HepG2 (cell line): Measurements from ENCODE around the gene LZTR1. TPM values are rescaled to one million over a fixed set of nuclear protein-coding genes. Genes with fewer than 3 reads are reported as not detected.
A peak's percentile ranks its signal among the peaks of the same experiment; 100 is the strongest.

Experiments
- ATM ChIP-seq: fragments of 450-650 bp; IDR thresholded peaks from 2 replicates; pipeline ENCODE4 v1.7.1; 2017; ENCODE audit warnings: mild to moderate bottlenecking, borderline replicate concordance
- CHD2 ChIP-seq: IDR thresholded peaks from 2 replicates; pipeline ENCODE4 v1.6.1; 2011; ENCODE audit warnings: low read depth, low read length, improper control_type of control experiment
- GABPB1 ChIP-seq: IDR thresholded peaks from 2 replicates; pipeline ENCODE4 v1.6.1; 2016; ENCODE audit warnings: mild to moderate bottlenecking, missing genetic modification reagents, moderate library complexity, missing compliant biosample characterization
- HNRNPLL ChIP-seq: fragments of 200-400 bp; formaldehyde crosslinking; IDR thresholded peaks from 2 replicates; pipeline ENCODE4 v1.6.1; 2017; ENCODE audit warnings: mild to moderate bottlenecking, low read depth, low read length; ENCODE audit not compliant: poor library complexity, severe bottlenecking
- KDM2A ChIP-seq: sonication (generic); formaldehyde crosslinking; IDR thresholded peaks from 2 replicates; pipeline ENCODE4 v1.4.0; 2020; ENCODE audit warnings: low read depth, missing genetic modification reagents, borderline replicate concordance
- MZF1 ChIP-seq: sonication (generic); formaldehyde crosslinking; IDR thresholded peaks from 2 replicates; pipeline ENCODE4 v1.8.1; 2023; ENCODE audit warnings: mild to moderate bottlenecking, missing genetic modification reagents, borderline replicate concordance
- NFYC ChIP-seq: IDR thresholded peaks from 2 replicates; pipeline ENCODE4 v1.6.1; 2016; ENCODE audit warnings: missing genetic modification reagents, missing compliant biosample characterization
- PBX2 ChIP-seq: IDR thresholded peaks from 2 replicates; pipeline ENCODE4 v1.6.1; 2016; ENCODE audit warnings: control low read depth
- POGZ ChIP-seq: sonication (generic); formaldehyde crosslinking; IDR thresholded peaks from 2 replicates; pipeline ENCODE4 v1.4.0; 2020; ENCODE audit warnings: mild to moderate bottlenecking, missing genetic modification reagents
- RBM22 ChIP-seq: fragments of 200-400 bp; formaldehyde crosslinking; optimal IDR thresholded peaks from 2 replicates; pipeline ENCODE3; 2017; ENCODE audit warnings: mild to moderate bottlenecking, low read length, moderate library complexity
- RFX3 ChIP-seq: IDR thresholded peaks from 2 replicates; pipeline ENCODE4 v1.6.1; 2016; ENCODE audit warnings: missing biosample characterization, missing genetic modification reagents
- RFX5 ChIP-seq: IDR thresholded peaks from 2 replicates; pipeline ENCODE4 v1.6.1; 2011; ENCODE audit warnings: low read depth, low read length, improper control_type of control experiment
- RXRA ChIP-seq: sonication (generic); formaldehyde crosslinking; IDR thresholded peaks from 2 replicates; pipeline ENCODE4 v1.5.1; 2020; ENCODE audit warnings: missing genetic modification reagents
- SIN3A ChIP-seq: IDR thresholded peaks from 2 replicates; pipeline ENCODE4 v1.6.1; 2011; ENCODE audit warnings: low read depth, mild to moderate bottlenecking, control low read depth, low read length, borderline replicate concordance
- SP2 ChIP-seq: sonication (generic); formaldehyde crosslinking; IDR thresholded peaks from 2 replicates; pipeline ENCODE4 v1.5.1; 2020; ENCODE audit warnings: mild to moderate bottlenecking, missing genetic modification reagents
- ZFY ChIP-seq: sonication (generic); formaldehyde crosslinking; IDR thresholded peaks from 2 replicates; pipeline ENCODE4 v1.4.0; 2020; ENCODE audit warnings: missing genetic modification reagents
- ZIK1 ChIP-seq: sonication (generic); formaldehyde crosslinking; IDR thresholded peaks from 2 replicates; pipeline ENCODE4 v1.5.0; 2020; ENCODE audit warnings: mild to moderate bottlenecking, low read depth, missing genetic modification reagents, borderline replicate concordance
- ZNF501 ChIP-seq: sonication (generic); formaldehyde crosslinking; IDR thresholded peaks from 2 replicates; pipeline ENCODE4 v1.5.1; 2020; ENCODE audit warnings: mild to moderate bottlenecking, moderate library complexity, missing genetic modification reagents
- ZNF619 ChIP-seq: sonication (generic); formaldehyde crosslinking; IDR thresholded peaks from 2 replicates; pipeline ENCODE4 v1.4.0; 2020; ENCODE audit warnings: mild to moderate bottlenecking, missing genetic modification reagents
- ZNF839 ChIP-seq: sonication (generic); formaldehyde crosslinking; IDR thresholded peaks from 2 replicates; pipeline ENCODE4 v1.4.0; 2020; ENCODE audit warnings: missing genetic modification reagents, mild to moderate bottlenecking, borderline replicate concordance
- polyA plus RNA-seq, 8 experiments: library from polyadenylated mRNA; depleted of rRNA in 3 of 8; stranded (reverse) in 7 of 8; unstranded in 1 of 8; fragments of >200 nt; fragmentation: Illumina TruSeq in 4 of 8; extraction: Trizol in 4 of 8; gene quantifications; 2 replicates each; pipeline versions ENCODE4 v1.2.1 to v1.2.3, GENCODE V29; 2011 to 2016; ENCODE audit warnings: low read depth in 4 of 8, missing spikeins in 1 of 8, mixed read lengths in 1 of 8; ENCODE audit not compliant: insufficient read depth in 1 of 8
- total RNA-seq, 5 experiments: library from RNA; depleted of rRNA; stranded (reverse); fragments of >200 nt; fragmentation: Illumina TruSeq; extraction: Trizol; gene quantifications; 2 replicates each; pipeline ENCODE4 v1.2.3, GENCODE V29; 2016; ENCODE audit warnings: low read depth in 1 of 5
- TF ChIP-seq, protein P1 (sequence below): sonication (generic); formaldehyde crosslinking; IDR thresholded peaks from 2 replicates; pipeline ENCODE4 v1.5.1; 2020; ENCODE audit warnings: mild to moderate bottlenecking, missing genetic modification reagents, moderate library complexity

The LZTR1 gene
- total and polyA plus RNA-seq, 2 of the 13 experiments (the other 11 are each of a cell fraction or from before 2014, with no cell fraction given) = 21.8 to 22.4 TPM

DNA sequence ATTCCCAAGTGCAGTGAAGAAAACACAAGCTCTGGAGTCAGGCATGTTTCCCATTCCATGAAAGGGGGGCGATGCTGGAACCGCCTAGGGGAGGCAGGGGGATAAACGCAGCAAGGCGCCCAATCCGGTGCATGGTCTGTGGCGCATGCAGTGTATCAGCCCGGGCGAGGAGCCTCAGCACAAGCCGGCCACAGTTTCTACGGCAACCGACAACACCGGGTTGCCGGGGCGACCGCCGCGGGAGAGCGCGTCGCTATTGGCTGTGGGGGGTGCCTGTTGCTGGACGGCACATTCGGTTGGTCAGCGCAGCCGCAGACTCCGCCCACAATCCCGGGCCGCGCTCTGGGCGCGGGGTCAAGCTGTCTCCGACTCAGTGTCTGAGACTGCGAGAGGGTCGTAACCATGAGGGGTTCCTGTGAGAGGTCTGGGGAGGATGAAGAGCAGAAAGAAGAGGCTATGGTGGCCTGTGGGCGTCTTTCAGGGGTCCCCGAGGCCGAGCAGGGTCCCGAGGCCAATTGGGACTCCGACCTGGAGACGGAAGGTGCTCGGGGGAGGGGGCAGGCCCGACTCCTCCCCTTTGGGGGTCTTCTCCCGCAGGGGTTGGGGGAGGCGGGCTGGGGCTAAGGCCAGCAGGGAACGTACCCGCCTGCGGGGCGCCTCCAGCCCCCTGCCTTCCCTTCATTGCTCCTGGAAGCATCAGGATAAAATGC lies 63.6 kb downstream of the LZTR1 start, which contains the start of gene LRRC74B (continued):
- TF ChIP-seq, protein P1, sequence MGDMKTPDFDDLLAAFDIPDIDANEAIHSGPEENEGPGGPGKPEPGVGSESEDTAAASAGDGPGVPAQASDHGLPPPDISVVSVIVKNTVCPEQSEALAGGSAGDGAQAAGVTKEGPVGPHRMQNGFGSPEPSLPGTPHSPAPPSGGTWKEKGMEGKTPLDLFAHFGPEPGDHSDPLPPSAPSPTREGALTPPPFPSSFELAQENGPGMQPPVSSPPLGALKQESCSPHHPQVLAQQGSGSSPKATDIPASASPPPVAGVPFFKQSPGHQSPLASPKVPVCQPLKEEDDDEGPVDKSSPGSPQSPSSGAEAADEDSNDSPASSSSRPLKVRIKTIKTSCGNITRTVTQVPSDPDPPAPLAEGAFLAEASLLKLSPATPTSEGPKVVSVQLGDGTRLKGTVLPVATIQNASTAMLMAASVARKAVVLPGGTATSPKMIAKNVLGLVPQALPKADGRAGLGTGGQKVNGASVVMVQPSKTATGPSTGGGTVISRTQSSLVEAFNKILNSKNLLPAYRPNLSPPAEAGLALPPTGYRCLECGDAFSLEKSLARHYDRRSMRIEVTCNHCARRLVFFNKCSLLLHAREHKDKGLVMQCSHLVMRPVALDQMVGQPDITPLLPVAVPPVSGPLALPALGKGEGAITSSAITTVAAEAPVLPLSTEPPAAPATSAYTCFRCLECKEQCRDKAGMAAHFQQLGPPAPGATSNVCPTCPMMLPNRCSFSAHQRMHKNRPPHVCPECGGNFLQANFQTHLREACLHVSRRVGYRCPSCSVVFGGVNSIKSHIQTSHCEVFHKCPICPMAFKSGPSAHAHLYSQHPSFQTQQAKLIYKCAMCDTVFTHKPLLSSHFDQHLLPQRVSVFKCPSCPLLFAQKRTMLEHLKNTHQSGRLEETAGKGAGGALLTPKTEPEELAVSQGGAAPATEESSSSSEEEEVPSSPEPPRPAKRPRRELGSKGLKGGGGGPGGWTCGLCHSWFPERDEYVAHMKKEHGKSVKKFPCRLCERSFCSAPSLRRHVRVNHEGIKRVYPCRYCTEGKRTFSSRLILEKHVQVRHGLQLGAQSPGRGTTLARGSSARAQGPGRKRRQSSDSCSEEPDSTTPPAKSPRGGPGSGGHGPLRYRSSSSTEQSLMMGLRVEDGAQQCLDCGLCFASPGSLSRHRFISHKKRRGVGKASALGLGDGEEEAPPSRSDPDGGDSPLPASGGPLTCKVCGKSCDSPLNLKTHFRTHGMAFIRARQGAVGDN (CRISPR knock-in tag) = peak; percentile 43; the same call in 1 of the 2 replicates
- TF ChIP-seq ZNF619 (CRISPR knock-in tag) (0 out of 2 replicates have a peak, but pooled peaks have one; percentile 18), HNRNPLL (peak; percentile 55), RBM22 (peak; percentile 100), SIN3A (peak; percentile 71; the same call in 1 of the 2 replicates), PBX2 (peak; percentile 91), ZIK1 (no peak), KDM2A (CRISPR knock-in tag) (0 out of 2 replicates have a peak, but pooled peaks have one; percentile 16), ZNF501 (CRISPR knock-in tag) (0 out of 2 replicates have a peak, but pooled peaks have one; percentile 28), ZNF839 (peak; percentile 47; the same call in 1 of the 2 replicates), RXRA (CRISPR knock-in tag) (peak; percentile 58; the same call in 1 of the 2 replicates), SP2 (CRISPR knock-in tag) (peak; percentile 96), MZF1 (CRISPR knock-in tag) (no peak), ATM (no peak), ZFY (CRISPR knock-in tag) (peak; percentile 42; the same call in 1 of the 2 replicates), RFX3 (CRISPR knock-in tag) (peak; percentile 99), NFYC (peak; percentile 95), GABPB1 (CRISPR knock-in tag) (peak; percentile 52; the same call in 1 of the 2 replicates), POGZ (CRISPR knock-in tag) (no peak), CHD2 (peak; percentile 31; the same call in 1 of the 2 replicates), RFX5 (0 out of 2 replicates have a peak, but pooled peaks have one; percentile 17)
